HEK293 (cell line): ENCODE data around the gene SERPINA6.

Experiments
- CTCF ChIA-PET: fragments of 350-600 bp; formaldehyde crosslinking; extraction: SDS; loops from one replicate; lab custom pipeline; 2021; ENCODE audit warnings: antibody characterized with exemption; lab: Yijun Ruan, JAX
- POLR2A ChIA-PET: fragments of 300-600 bp; formaldehyde crosslinking; extraction: SDS; loops from one replicate; lab custom pipeline; 2020; ENCODE audit warnings: antibody characterized with exemption, inconsistent platforms; lab: Yijun Ruan, JAX
- H3K27ac ChIP-seq: fragments of 200-500 bp; sonication (Bioruptor generic); 2 replicates; pipeline ENCODE4 v1.5.1; 2014; ENCODE audit warnings: low read depth, low read length, control low read depth, inconsistent platforms; ENCODE audit errors: extremely low read depth
- H3K36me3 ChIP-seq, 2 experiments: fragments of 200-500 bp in 1 of 2; sonication (Bioruptor generic) in 1 of 2; 1 replicate in 1 of 2; 2 replicates in 1 of 2; pipeline ENCODE4 v1.5.1; 2014 to 2017; ENCODE audit warnings: inconsistent platforms in 2 of 2, low read length in 2 of 2; ENCODE audit not compliant: control insufficient read depth in 2 of 2, insufficient read depth in 1 of 2
- H3K4me1 ChIP-seq: fragments of 200-500 bp; sonication (Bioruptor generic); 2 replicates; pipeline ENCODE4 v1.5.1; 2014; ENCODE audit warnings: mild to moderate bottlenecking, low read length, inconsistent platforms; ENCODE audit not compliant: control insufficient read depth, insufficient read depth
- H3K4me3 ChIP-seq: 2 replicates; pipeline ENCODE4 v1.5.1; 2011; ENCODE audit warnings: low read depth, mild to moderate bottlenecking, control low read depth, low read length, moderate library complexity
- H3K9me3 ChIP-seq: fragments of 200-500 bp; sonication (Bioruptor generic); 2 replicates; pipeline ENCODE4 v1.5.1; 2014; ENCODE audit warnings: low read depth, low read length, inconsistent platforms; ENCODE audit not compliant: control insufficient read depth, insufficient read depth
- MYNN ChIP-seq: fragments of 450-650 bp; formaldehyde crosslinking; IDR thresholded peaks from 2 replicates; pipeline ENCODE4 v1.5.1; 2016; ENCODE audit warnings: missing biosample characterization, missing genetic modification characterization, borderline replicate concordance
- MZF1 ChIP-seq: fragments of 450-650 bp; formaldehyde crosslinking; IDR thresholded peaks from 2 replicates; pipeline ENCODE4 v1.5.1; 2017; ENCODE audit warnings: missing biosample characterization, missing genetic modification characterization, borderline replicate concordance
- PRDM10 ChIP-seq: fragments of 450-650 bp; formaldehyde crosslinking; IDR thresholded peaks from 2 replicates; pipeline ENCODE4 v1.5.1; 2016; ENCODE audit warnings: missing biosample characterization, missing genetic modification characterization
- SCRT1 ChIP-seq: fragments of 450-650 bp; formaldehyde crosslinking; IDR thresholded peaks from 2 replicates; pipeline ENCODE4 v1.5.1; 2016; ENCODE audit warnings: missing biosample characterization, missing genetic modification characterization, borderline replicate concordance
- SCRT2 ChIP-seq: fragments of 450-650 bp; formaldehyde crosslinking; IDR thresholded peaks from 2 replicates; pipeline ENCODE4 v1.5.1; 2016; ENCODE audit warnings: missing biosample characterization, missing genetic modification characterization
- TCF7L2 ChIP-seq: IDR thresholded peaks from 2 replicates; pipeline ENCODE4 v1.6.1; 2011; ENCODE audit warnings: low read depth, mild to moderate bottlenecking, inconsistent platforms, low read length, moderate library complexity, borderline replicate concordance
- ZBTB17 ChIP-seq: fragments of 450-650 bp; formaldehyde crosslinking; IDR thresholded peaks from 2 replicates; pipeline ENCODE4 v1.5.1; 2016; ENCODE audit warnings: missing biosample characterization, missing genetic modification characterization
- ZBTB20 ChIP-seq: fragments of 450-650 bp; formaldehyde crosslinking; IDR thresholded peaks from 2 replicates; pipeline ENCODE4 v1.5.1; 2016; ENCODE audit warnings: missing biosample characterization, missing genetic modification characterization
- ZBTB26 ChIP-seq: fragments of 450-650 bp; formaldehyde crosslinking; optimal IDR thresholded peaks from 2 replicates; pipeline ENCODE3; 2016; ENCODE audit warnings: missing biosample characterization, mild to moderate bottlenecking, missing genetic modification characterization
- ZEB2 ChIP-seq: fragments of 450-650 bp; formaldehyde crosslinking; IDR thresholded peaks from 2 replicates; pipeline ENCODE4 v1.5.1; 2016; ENCODE audit warnings: missing biosample characterization, missing genetic modification characterization
- ZFP3 ChIP-seq: fragments of 450-650 bp; formaldehyde crosslinking; IDR thresholded peaks from 2 replicates; pipeline ENCODE4 v1.5.1; 2016; ENCODE audit warnings: low read depth, missing biosample characterization, missing genetic modification characterization
- ZFP69B ChIP-seq: fragments of 450-650 bp; formaldehyde crosslinking; IDR thresholded peaks from 2 replicates; pipeline ENCODE4 v1.5.1; 2016; ENCODE audit warnings: missing biosample characterization, missing genetic modification characterization
- ZNF10 ChIP-seq: fragments of 450-650 bp; formaldehyde crosslinking; IDR thresholded peaks from 2 replicates; pipeline ENCODE4 v1.5.1; 2017; ENCODE audit warnings: missing biosample characterization, missing genetic modification characterization
- ZNF174 ChIP-seq: fragments of 450-650 bp; formaldehyde crosslinking; IDR thresholded peaks from 2 replicates; pipeline ENCODE4 v1.5.0; 2017; ENCODE audit warnings: missing biosample characterization, mild to moderate bottlenecking, missing genetic modification characterization
- ZNF202 ChIP-seq: fragments of 450-650 bp; formaldehyde crosslinking; IDR thresholded peaks from 2 replicates; pipeline ENCODE4 v1.5.1; 2016; ENCODE audit warnings: missing biosample characterization, missing genetic modification characterization, borderline replicate concordance
- ZNF354C ChIP-seq: fragments of 450-650 bp; formaldehyde crosslinking; IDR thresholded peaks from 2 replicates; pipeline ENCODE4 v1.5.1; 2016; ENCODE audit warnings: missing biosample characterization, missing genetic modification characterization, low read depth, borderline replicate concordance
- ZNF366 ChIP-seq: fragments of 450-650 bp; formaldehyde crosslinking; conservative IDR thresholded peaks from 2 replicates; pipeline ENCODE4 v1.5.1; 2016; ENCODE audit warnings: missing biosample characterization, missing genetic modification characterization
- ZNF391 ChIP-seq: fragments of 450-650 bp; formaldehyde crosslinking; IDR thresholded peaks from 2 replicates; pipeline ENCODE4 v1.5.1; 2016; ENCODE audit warnings: low read depth, missing biosample characterization, missing genetic modification characterization, borderline replicate concordance
- ZNF394 ChIP-seq: fragments of 450-650 bp; formaldehyde crosslinking; IDR thresholded peaks from 2 replicates; pipeline ENCODE4 v1.5.1; 2016; ENCODE audit warnings: missing biosample characterization, missing genetic modification characterization, mild to moderate bottlenecking, moderate library complexity, borderline replicate concordance
- ZNF530 ChIP-seq: fragments of 450-650 bp; formaldehyde crosslinking; IDR thresholded peaks from 2 replicates; pipeline ENCODE4 v1.5.1; 2016; ENCODE audit warnings: low read depth, missing biosample characterization, missing genetic modification characterization
- ZNF549 ChIP-seq: fragments of 450-650 bp; IDR thresholded peaks from 2 replicates; pipeline ENCODE4 v1.5.1; 2018; ENCODE audit warnings: missing biosample characterization, missing genetic modification characterization, mild to moderate bottlenecking, inconsistent platforms, moderate library complexity
- ZNF664 ChIP-seq: fragments of 450-650 bp; formaldehyde crosslinking; IDR thresholded peaks from 2 replicates; pipeline ENCODE4 v1.5.1; 2016; ENCODE audit warnings: missing biosample characterization, missing genetic modification characterization
- ZNF837 ChIP-seq: fragments of 450-650 bp; formaldehyde crosslinking; IDR thresholded peaks from 2 replicates; pipeline ENCODE4 v1.5.1; 2016; ENCODE audit warnings: missing biosample characterization, missing genetic modification characterization
- ZSCAN16 ChIP-seq: fragments of 450-650 bp; formaldehyde crosslinking; IDR thresholded peaks from 2 replicates; pipeline ENCODE4 v1.5.1; 2016; ENCODE audit warnings: missing biosample characterization, missing genetic modification characterization
- TF ChIP-seq, protein P1 (sequence below): fragments of 450-650 bp; IDR thresholded peaks from 2 replicates; pipeline ENCODE4 v1.5.1; 2018; ENCODE audit warnings: missing biosample characterization, mild to moderate bottlenecking, missing genetic modification characterization
- TF ChIP-seq, protein P2 (sequence below): fragments of 450-650 bp; formaldehyde crosslinking; IDR thresholded peaks from 2 replicates; pipeline ENCODE4 v1.5.1; 2017; ENCODE audit warnings: missing biosample characterization, mild to moderate bottlenecking, missing genetic modification characterization, moderate library complexity

SERPINA6 gene

GRCh38 chr14:94307410-94307992 is 15.6 kb downstream of the SERPINA6 start:
- Histone ChIP-seq H3K4me1 (no peaks in the 10 kb centered on the region), H3K4me3 (no peak overlapping the region), H3K27ac (no peak overlapping the region), H3K36me3 (no peaks in the 10 kb centered on the region), H3K9me3 (no peaks in the 10 kb centered on the region)
- CTCF ChIA-PET: interaction anchor here (0.7 to 1.2 kb wide), 5 partner anchors 17 to 752 kb away, joined by 3 read pairs; no protein-coding TSS in a partner anchor
- TF ChIP-seq ZNF664 (tag by site-specific recombination) (no peak), ZSCAN16 (tag by site-specific recombination) (no peak), ZBTB26 (tag by site-specific recombination) (no peak), ZBTB17 (tag by site-specific recombination) (no peak), MYNN (no peak), ZNF530 (tag by site-specific recombination) (no peak), ZFP69B (tag by site-specific recombination) (no peak), ZNF174 (tag by site-specific recombination) (no peak), ZNF837 (tag by site-specific recombination) (no peak), ZNF202 (no peak), ZNF366 (tag by site-specific recombination) (no peak), PRDM10 (tag by site-specific recombination) (no peak), ZBTB20 (tag by site-specific recombination) (no peak), MZF1 (tag by site-specific recombination) (no peak)
- POLR2A ChIA-PET: no interaction called here

DNA sequence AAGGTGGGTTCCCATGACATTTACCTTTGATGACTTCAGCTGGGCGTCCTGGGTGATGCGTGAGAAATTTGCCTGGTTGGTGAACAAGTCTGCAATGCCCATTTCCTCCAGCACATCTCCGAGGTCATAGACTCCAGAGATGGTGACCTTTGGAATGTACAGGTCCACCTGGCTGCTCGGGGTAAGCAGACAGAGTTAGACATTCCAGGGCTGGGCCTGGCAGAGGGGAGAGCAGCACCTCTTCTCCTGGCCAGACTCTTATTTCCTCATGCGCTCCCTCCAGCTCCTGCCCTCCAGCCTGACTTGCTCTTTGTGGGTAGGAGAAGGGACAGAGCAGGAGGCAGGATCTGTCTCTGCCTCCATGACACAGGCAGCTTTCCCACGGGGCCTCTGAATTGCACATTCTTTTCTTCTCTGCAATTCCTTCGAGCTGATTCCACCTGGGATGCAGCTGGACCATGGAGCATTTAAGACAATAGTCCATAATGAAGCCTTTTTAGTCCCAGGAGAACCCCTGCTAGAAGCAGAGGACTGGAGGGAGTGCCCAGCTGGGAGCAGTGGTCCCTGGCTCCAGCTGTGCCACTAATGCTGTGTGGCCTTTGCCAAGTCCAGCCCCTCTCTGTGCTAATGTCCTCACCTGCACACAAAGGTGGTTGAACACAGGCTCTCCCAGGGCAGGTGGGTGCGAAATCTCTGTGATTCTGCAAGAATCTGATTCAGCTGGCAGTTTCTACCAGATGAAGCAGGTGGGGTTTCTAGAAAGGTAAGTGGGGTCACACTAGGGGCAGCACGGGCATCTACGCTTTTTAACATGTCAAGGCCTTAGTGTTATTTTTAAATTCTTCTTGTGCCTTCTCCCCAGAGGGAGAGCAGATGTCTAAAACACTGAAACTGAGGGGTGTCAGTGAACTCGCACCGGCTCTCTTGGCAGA is 16.8 kb downstream of the SERPINA6 start:
- Histone ChIP-seq H3K4me1 (no peaks in the 10 kb centered on the region), H3K27ac (no peak overlapping the region), H3K9me3 (no peaks in the 10 kb centered on the region), H3K36me3 (no peaks in the 10 kb centered on the region), H3K4me3 (no peak overlapping the region)
- ChIA-PET POLR2A (no interaction called here), CTCF (interaction anchor here (0.8 kb wide), 1 partner anchor 753 kb away, joined by 3 read pairs; no protein-coding TSS in a partner anchor)
- TF ChIP-seq SCRT1 (tag by site-specific recombination) (no peak), ZNF394 (tag by site-specific recombination) (no peak), ZNF549 (tag by site-specific recombination) (no peak), SCRT2 (no peak), ZFP3 (tag by site-specific recombination) (no peak), ZNF10 (tag by site-specific recombination) (no peak), ZEB2 (tag by site-specific recombination) (no peak), TCF7L2 (no peak), ZNF391 (tag by site-specific recombination) (no peak), ZNF354C (tag by site-specific recombination) (no peak)
- TF ChIP-seq, protein P1, sequence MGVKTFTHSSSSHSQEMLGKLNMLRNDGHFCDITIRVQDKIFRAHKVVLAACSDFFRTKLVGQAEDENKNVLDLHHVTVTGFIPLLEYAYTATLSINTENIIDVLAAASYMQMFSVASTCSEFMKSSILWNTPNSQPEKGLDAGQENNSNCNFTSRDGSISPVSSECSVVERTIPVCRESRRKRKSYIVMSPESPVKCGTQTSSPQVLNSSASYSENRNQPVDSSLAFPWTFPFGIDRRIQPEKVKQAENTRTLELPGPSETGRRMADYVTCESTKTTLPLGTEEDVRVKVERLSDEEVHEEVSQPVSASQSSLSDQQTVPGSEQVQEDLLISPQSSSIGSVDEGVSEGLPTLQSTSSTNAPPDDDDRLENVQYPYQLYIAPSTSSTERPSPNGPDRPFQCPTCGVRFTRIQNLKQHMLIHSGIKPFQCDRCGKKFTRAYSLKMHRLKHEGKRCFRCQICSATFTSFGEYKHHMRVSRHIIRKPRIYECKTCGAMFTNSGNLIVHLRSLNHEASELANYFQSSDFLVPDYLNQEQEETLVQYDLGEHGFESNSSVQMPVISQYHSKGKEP (tag by site-specific recombination): no peak
- TF ChIP-seq, protein P2, sequence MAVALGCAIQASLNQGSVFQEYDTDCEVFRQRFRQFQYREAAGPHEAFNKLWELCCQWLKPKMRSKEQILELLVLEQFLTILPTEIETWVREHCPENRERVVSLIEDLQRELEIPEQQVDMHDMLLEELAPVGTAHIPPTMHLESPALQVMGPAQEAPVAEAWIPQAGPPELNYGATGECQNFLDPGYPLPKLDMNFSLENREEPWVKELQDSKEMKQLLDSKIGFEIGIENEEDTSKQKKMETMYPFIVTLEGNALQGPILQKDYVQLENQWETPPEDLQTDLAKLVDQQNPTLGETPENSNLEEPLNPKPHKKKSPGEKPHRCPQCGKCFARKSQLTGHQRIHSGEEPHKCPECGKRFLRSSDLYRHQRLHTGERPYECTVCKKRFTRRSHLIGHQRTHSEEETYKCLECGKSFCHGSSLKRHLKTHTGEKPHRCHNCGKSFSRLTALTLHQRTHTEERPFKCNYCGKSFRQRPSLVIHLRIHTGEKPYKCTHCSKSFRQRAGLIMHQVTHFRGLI (tag by site-specific recombination): no peak
